ENCODE data around the gene GPD1. TPM values are rescaled to one million over a fixed set of nuclear protein-coding genes. Genes with fewer than 3 reads are reported as not detected.

The GPD1 gene
- polyA plus RNA-seq, 4 donors = 97.1 to 198 (median 157) TPM

DNA sequence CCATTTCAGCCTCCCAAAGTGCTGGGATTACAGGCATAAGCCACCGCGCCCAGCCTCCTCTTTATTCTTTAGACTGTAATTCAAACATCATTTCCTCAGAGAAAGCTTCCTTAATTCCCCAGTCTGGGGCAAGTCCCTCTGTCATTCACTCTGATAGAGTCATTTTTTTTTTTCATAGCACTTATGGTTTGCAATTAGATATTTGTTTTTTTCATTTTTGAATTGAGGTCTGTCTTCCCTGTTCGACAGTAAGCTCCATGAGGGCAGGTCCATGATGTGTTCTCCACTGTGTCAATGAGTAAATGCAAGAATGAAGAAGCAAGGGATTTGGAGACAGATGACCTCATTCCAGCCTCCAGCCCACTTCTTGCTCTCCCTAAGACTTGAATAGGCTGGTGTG is 34.3 kb upstream of the GPD1 start:
- no peak for FAIRE-seq
- Histone ChIP-seq H3K27ac (ENCODE audit: low read depth in 1 of 3, low read length in 2 of 3) (no peak overlapping the region), H3K9me3 (ENCODE audit: control insufficient read depth in 2 of 2, insufficient read depth in 1 of 2, low read depth in 1 of 2, low read length in 1 of 2) (no peaks in the 10 kb centered on the region), H3K36me3 (ENCODE audit: control insufficient read depth in 3 of 3, insufficient read depth in 2 of 3, low read depth in 1 of 3, low read length in 3 of 3) (no peaks in the 10 kb centered on the region), H3K4me3 (ENCODE audit: low read depth in 1 of 3, low read length in 3 of 3) (no peak overlapping the region), H3K27me3 (ENCODE audit: control insufficient read depth in 3 of 3, insufficient read depth in 3 of 3, low read length in 3 of 3) (peaks cover 0 to 3% (median 0%) of the 10 kb centered on the region in 3 donors), H3K4me1 (ENCODE audit: control insufficient read depth in 3 of 3, insufficient read depth in 2 of 3, low read depth in 1 of 3, low read length in 2 of 3) (peaks cover 0 to 2% (median 0%) of the 10 kb centered on the region in 3 donors)
- DNase-seq = no peak
- 92 to 97% (median 96%) methylated on average over 3 of the region's 3 CpGs for WGBS, 3 donors

DNA sequence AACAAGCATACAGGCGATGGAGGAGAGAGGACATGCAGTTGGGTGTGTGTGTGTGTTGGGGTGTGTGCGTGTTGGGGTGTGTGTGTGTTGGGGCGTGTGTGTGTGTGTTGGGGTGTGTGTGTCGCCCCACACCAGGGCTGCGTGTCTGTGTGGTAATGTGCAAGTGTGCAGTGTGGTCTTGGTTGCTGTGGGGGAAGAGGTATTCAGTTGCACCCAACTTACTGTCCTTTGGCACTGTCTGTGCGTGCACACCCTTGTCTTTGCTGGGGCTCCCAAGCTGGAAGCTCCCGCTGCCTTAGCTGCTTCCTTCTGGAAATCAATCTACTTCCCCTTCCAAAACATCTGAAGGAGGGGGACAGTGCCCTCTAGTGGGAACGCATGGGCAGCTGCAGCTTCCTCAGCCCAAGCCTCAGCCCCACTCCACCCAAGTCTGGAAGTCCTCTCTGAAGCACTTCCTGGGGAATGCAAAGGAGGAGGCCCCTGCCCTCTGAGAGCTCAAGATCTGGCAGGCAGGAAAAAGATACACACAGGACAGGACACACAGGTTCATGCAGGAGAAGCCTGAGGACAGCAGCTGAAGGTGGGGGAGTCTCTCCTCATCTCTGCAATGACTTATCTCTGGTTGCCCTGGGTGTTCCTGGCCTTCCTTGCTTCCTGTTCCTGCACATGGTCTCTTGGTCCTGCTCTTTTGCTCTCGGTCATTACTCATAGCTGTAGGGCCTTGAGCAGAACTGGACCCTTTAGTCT is 33.3 kb upstream of the GPD1 start:
- FAIRE-seq = no peak
- H3K27me3 ChIP-seq (ENCODE audit: control insufficient read depth in 3 of 3, insufficient read depth in 3 of 3, low read length in 3 of 3) = no peaks in the 10 kb centered on the region
- no peak overlapping the region for H3K27ac ChIP-seq (ENCODE audit: low read depth in 1 of 3, low read length in 2 of 3)
- peak; percentile 86 to 91 for DNase-seq
- peaks cover 0 to 8% (median 0%) of the 10 kb centered on the region in 3 donors for H3K4me1 ChIP-seq (ENCODE audit: control insufficient read depth in 3 of 3, insufficient read depth in 2 of 3, low read depth in 1 of 3, low read length in 2 of 3)
- H3K4me3 ChIP-seq (ENCODE audit: low read depth in 1 of 3, low read length in 3 of 3) = no peak overlapping the region
- no peaks in the 10 kb centered on the region for H3K36me3 ChIP-seq (ENCODE audit: control insufficient read depth in 3 of 3, insufficient read depth in 2 of 3, low read depth in 1 of 3, low read length in 3 of 3)
- 25 to 39% (median 32%) methylated on average over 9 of the region's 9 CpGs for WGBS, 3 donors
- H3K9me3 ChIP-seq (ENCODE audit: control insufficient read depth in 2 of 2, insufficient read depth in 1 of 2, low read depth in 1 of 2, low read length in 1 of 2) = no peaks in the 10 kb centered on the region

DNA sequence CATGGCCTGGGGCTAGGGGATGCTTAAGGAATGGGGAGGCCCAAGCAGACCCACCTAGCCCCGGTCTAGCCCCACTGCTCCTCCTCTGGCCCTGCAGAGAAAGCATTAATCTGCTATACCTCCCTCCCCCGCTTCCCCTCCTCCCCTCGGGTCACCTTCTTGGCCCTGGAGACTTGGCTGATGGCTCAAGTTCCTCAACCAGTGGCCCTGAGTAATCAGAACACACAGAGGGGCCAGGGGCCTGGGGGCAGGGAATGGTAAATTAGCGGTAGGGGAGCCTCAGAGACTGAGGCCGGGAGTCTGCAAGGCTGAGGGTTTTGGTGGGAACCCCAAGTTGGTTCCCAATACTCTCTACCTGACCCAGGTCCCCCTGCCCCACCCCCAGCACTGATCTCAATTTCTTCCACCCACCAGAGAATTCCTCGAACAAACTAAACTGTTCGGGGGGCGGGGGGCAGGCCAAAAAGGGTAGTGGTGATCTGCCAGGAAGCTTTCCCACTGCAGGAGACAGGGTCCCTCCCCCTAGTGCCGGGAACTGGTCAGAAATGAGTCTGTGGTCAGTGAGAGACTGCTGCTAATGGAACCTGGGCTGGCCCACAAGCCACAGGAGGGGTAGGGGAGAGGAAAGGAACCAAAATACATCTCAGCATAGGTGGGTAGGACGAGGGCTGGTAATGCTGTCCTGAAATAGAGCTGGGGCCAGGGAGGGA is 31.5 kb upstream of the GPD1 start:
- WGBS, 3 donors = 67 to 78% (median 69%) methylated on average over 10 of the region's 10 CpGs
- Histone ChIP-seq H3K4me1 (ENCODE audit: control insufficient read depth in 3 of 3, insufficient read depth in 2 of 3, low read depth in 1 of 3, low read length in 2 of 3) (peaks cover 0 to 12% (median 0%) of the 10 kb centered on the region in 3 donors), H3K36me3 (ENCODE audit: control insufficient read depth in 3 of 3, insufficient read depth in 2 of 3, low read depth in 1 of 3, low read length in 3 of 3) (no peaks in the 10 kb centered on the region), H3K27ac (ENCODE audit: low read depth in 1 of 3, low read length in 2 of 3) (no peak overlapping the region), H3K27me3 (ENCODE audit: control insufficient read depth in 3 of 3, insufficient read depth in 3 of 3, low read length in 3 of 3) (no peaks in the 10 kb centered on the region), H3K4me3 (ENCODE audit: low read depth in 1 of 3, low read length in 3 of 3) (no peak overlapping the region), H3K9me3 (ENCODE audit: control insufficient read depth in 2 of 2, insufficient read depth in 1 of 2, low read depth in 1 of 2, low read length in 1 of 2) (no peaks in the 10 kb centered on the region)
- FAIRE-seq (no peak), DNase-seq (no peak)

GRCh38 chr12:50073206-50073605 is 30.6 kb upstream of the GPD1 start:
- FAIRE-seq (no peak), DNase-seq (no peak)
- H3K4me1 ChIP-seq (ENCODE audit: control insufficient read depth in 3 of 3, insufficient read depth in 2 of 3, low read depth in 1 of 3, low read length in 2 of 3) = peaks cover 0 to 12% (median 0%) of the 10 kb centered on the region in 3 donors
- H3K4me3 ChIP-seq (ENCODE audit: low read depth in 1 of 3, low read length in 3 of 3) = no peak overlapping the region
- no peak overlapping the region for H3K27ac ChIP-seq (ENCODE audit: low read depth in 1 of 3, low read length in 2 of 3)
- peaks cover 0 to under 1% (median 0%) of the 10 kb centered on the region in 3 donors for H3K36me3 ChIP-seq (ENCODE audit: control insufficient read depth in 3 of 3, insufficient read depth in 2 of 3, low read depth in 1 of 3, low read length in 3 of 3)
- H3K9me3 ChIP-seq (ENCODE audit: control insufficient read depth in 2 of 2, insufficient read depth in 1 of 2, low read depth in 1 of 2, low read length in 1 of 2) = no peaks in the 10 kb centered on the region
- H3K27me3 ChIP-seq (ENCODE audit: control insufficient read depth in 3 of 3, insufficient read depth in 3 of 3, low read length in 3 of 3) = no peaks in the 10 kb centered on the region
- 38 to 70% (median 47%) methylated on average over 5 to 7 of the region's 7 CpGs for WGBS, 3 donors

DNA sequence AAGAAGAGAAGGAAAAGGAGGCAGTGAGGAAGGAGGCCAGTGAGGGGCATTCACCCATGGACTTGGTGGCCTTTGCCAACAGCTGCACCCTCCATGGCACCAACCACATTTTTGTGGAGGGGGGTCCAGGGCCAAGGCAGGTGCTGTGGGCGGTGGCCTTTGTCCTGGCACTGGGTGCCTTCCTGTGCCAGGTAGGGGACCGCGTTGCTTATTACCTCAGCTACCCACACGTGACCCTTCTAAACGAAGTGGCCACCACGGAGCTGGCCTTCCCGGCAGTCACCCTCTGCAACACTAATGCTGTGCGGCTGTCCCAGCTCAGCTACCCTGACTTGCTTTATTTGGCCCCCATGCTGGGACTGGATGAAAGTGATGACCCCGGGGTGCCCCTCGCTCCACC is 30.1 kb upstream of the GPD1 start:
- Histone ChIP-seq H3K4me1 (ENCODE audit: control insufficient read depth in 3 of 3, insufficient read depth in 2 of 3, low read depth in 1 of 3, low read length in 2 of 3) (peaks cover 0 to 12% (median 0%) of the 10 kb centered on the region in 3 donors), H3K36me3 (ENCODE audit: control insufficient read depth in 3 of 3, insufficient read depth in 2 of 3, low read depth in 1 of 3, low read length in 3 of 3) (peaks cover 0 to 3% (median 0%) of the 10 kb centered on the region in 3 donors), H3K4me3 (ENCODE audit: low read depth in 1 of 3, low read length in 3 of 3) (no peak overlapping the region), H3K9me3 (ENCODE audit: control insufficient read depth in 2 of 2, insufficient read depth in 1 of 2, low read depth in 1 of 2, low read length in 1 of 2) (no peaks in the 10 kb centered on the region), H3K27me3 (ENCODE audit: control insufficient read depth in 3 of 3, insufficient read depth in 3 of 3, low read length in 3 of 3) (no peaks in the 10 kb centered on the region), H3K27ac (ENCODE audit: low read depth in 1 of 3, low read length in 2 of 3) (no peak overlapping the region)
- no peak for DNase-seq
- no peak for FAIRE-seq
- 81 to 83% (median 82%) methylated on average over 10 of the region's 10 CpGs for WGBS, 3 donors

DNA sequence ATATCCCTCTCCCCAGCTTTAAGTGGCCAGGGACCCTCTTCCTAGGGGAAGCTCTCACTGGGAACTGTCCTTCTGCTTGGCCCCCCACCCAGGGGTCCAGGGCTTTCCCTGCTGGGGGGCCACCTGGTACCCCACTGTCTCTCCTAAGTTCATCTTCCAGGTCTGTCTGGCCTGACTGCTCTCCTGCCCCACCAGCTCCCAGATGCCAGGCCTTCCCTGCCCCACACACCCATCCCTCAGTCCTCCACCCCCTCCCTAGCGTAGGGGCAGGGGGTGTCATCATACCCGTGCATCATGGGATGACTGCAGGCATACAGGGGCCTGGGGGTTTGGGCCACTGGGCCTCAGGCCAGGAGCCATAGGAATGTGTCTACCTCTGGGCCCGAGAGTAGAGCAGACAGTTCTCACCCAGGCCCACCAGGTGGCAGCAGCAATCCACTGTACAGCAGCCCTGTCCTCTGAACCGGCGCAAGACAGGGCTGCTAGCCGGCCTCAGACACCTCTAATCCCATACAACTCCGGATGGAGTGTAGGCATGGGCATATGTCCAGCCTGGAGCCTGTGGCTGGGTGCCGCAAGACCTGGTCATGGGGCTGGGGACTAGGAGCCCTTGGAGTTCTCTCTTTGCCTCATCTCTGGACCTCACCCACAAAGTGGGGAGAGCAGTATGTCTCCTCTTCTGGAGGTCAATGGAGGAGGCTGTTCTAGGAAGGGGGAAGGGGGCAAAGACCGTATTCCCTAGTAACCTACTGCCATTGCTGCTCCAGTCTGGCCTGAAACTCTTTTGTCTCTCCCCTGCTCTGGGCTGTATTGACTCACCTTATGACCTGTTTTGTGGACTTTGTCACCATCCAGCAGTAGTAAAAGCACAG is 28.6 kb upstream of the GPD1 start:
- 1 to 5% (median 1%) methylated on average over 9 of the region's 9 CpGs for WGBS, 3 donors
- Histone ChIP-seq H3K9me3 (ENCODE audit: control insufficient read depth in 2 of 2, insufficient read depth in 1 of 2, low read depth in 1 of 2, low read length in 1 of 2) (no peaks in the 10 kb centered on the region), H3K36me3 (ENCODE audit: control insufficient read depth in 3 of 3, insufficient read depth in 2 of 3, low read depth in 1 of 3, low read length in 3 of 3) (peaks cover 0 to 3% (median 0%) of the 10 kb centered on the region in 3 donors), H3K27ac (ENCODE audit: low read depth in 1 of 3, low read length in 2 of 3) (peak overlapping the region in 2 of 3 donors; percentile 35 to 57), H3K4me3 (ENCODE audit: low read depth in 1 of 3, low read length in 3 of 3) (no peak overlapping the region), H3K27me3 (ENCODE audit: control insufficient read depth in 3 of 3, insufficient read depth in 3 of 3, low read length in 3 of 3) (no peaks in the 10 kb centered on the region), H3K4me1 (ENCODE audit: control insufficient read depth in 3 of 3, insufficient read depth in 2 of 3, low read depth in 1 of 3, low read length in 2 of 3) (peaks cover 0 to 12% (median 0%) of the 10 kb centered on the region in 3 donors)
- DNase-seq (peak; percentile 81 to 91), FAIRE-seq (no peak)

DNA sequence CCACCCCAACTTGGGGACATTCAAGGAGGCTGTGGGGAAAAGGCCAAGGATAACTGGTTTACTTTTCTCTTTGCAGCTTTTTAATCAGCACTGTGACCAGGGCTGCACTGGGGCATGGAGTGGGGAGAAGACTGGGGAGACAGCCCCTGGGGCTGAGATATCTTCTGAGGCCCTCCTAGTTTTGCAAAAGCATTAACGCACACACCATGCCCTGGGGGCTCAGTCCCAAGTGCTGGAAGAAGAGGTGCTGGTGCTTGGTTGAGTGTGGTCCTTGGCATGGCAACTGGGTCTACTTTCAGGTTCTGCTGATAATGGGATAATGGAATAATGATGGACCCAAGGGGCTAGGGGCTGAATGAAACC is 28.0 kb upstream of the GPD1 start:
- Histone ChIP-seq H3K4me1 (ENCODE audit: control insufficient read depth in 3 of 3, insufficient read depth in 2 of 3, low read depth in 1 of 3, low read length in 2 of 3) (peaks cover 0 to 15% (median 0%) of the 10 kb centered on the region in 3 donors), H3K9me3 (ENCODE audit: control insufficient read depth in 2 of 2, insufficient read depth in 1 of 2, low read depth in 1 of 2, low read length in 1 of 2) (no peaks in the 10 kb centered on the region), H3K4me3 (ENCODE audit: low read depth in 1 of 3, low read length in 3 of 3) (no peak overlapping the region), H3K36me3 (ENCODE audit: control insufficient read depth in 3 of 3, insufficient read depth in 2 of 3, low read depth in 1 of 3, low read length in 3 of 3) (peaks cover 0 to 3% (median 0%) of the 10 kb centered on the region in 3 donors), H3K27ac (ENCODE audit: low read depth in 1 of 3, low read length in 2 of 3) (peak overlapping the region in 1 of 3 donors; percentile 57), H3K27me3 (ENCODE audit: control insufficient read depth in 3 of 3, insufficient read depth in 3 of 3, low read length in 3 of 3) (no peaks in the 10 kb centered on the region)
- FAIRE-seq (no peak), DNase-seq (no peak)
- 99 to 100% (median 100%) methylated on average over 1 of the region's 1 CpG for WGBS, 3 donors

GRCh38 chr12:50077099-50077498 is 26.7 kb upstream of the GPD1 start:
- no peaks in the 10 kb centered on the region for H3K9me3 ChIP-seq (ENCODE audit: control insufficient read depth in 2 of 2, insufficient read depth in 1 of 2, low read depth in 1 of 2, low read length in 1 of 2)
- 91 to 98% (median 92%) methylated on average over 12 of the region's 12 CpGs for WGBS, 3 donors
- no peak overlapping the region for H3K4me3 ChIP-seq (ENCODE audit: low read depth in 1 of 3, low read length in 3 of 3)
- peaks cover 0 to 28% (median 1%) of the 10 kb centered on the region in 3 donors for H3K4me1 ChIP-seq (ENCODE audit: control insufficient read depth in 3 of 3, insufficient read depth in 2 of 3, low read depth in 1 of 3, low read length in 2 of 3)
- no peak for DNase-seq
- no peaks in the 10 kb centered on the region for H3K27me3 ChIP-seq (ENCODE audit: control insufficient read depth in 3 of 3, insufficient read depth in 3 of 3, low read length in 3 of 3)
- no peak overlapping the region for H3K27ac ChIP-seq (ENCODE audit: low read depth in 1 of 3, low read length in 2 of 3)
- no peak for FAIRE-seq
- H3K36me3 ChIP-seq (ENCODE audit: control insufficient read depth in 3 of 3, insufficient read depth in 2 of 3, low read depth in 1 of 3, low read length in 3 of 3) = peaks cover 0 to 3% (median 0%) of the 10 kb centered on the region in 3 donors
